Motor neuron (in vitro differentiated cells): ENCODE measurements around the gene PADI2. TPM values are rescaled to one million over a fixed set of nuclear protein-coding genes. Genes with fewer than 3 reads are reported as not detected.
A peak's percentile ranks its signal among the peaks of the same experiment; 100 is the strongest.

Source experiments
- ATAC-seq, 8 experiments: fragments of 200-7000 bp; cut with Tn5 transposase; replicated peaks in 6 of 8; 2 replicates each; pipeline ENCODE4 v1.8.0; 2021; ENCODE audit warnings: mild to moderate bottlenecking in 8 of 8, moderate library complexity in 8 of 8
- H3K27ac ChIP-seq, 2 donors: fragments of 250-450 bp; sonication (Bioruptor Pico); 2 replicates each; pipeline ENCODE4 v1.9.0; 2021; ENCODE audit warnings: antibody characterized with exemption in 2 of 2, mild to moderate bottlenecking in 2 of 2, moderate library complexity in 1 of 2
- H3K4me1 ChIP-seq, 2 donors: fragments of 250-450 bp; sonication (Bioruptor Pico); replicated peaks in 1 of 2; 2 replicates each; pipeline ENCODE4 v1.6.1; 2021; ENCODE audit warnings: antibody characterized with exemption in 2 of 2, mild to moderate bottlenecking in 2 of 2, moderate library complexity in 1 of 2
- H3K4me3 ChIP-seq, 5 donors: fragments of 250-450 bp; sonication (Bioruptor Pico); 2 replicates each; pipeline ENCODE4 v1.9.0; 2021; ENCODE audit warnings: antibody characterized with exemption in 5 of 5, mild to moderate bottlenecking in 5 of 5, moderate library complexity in 4 of 5
- WGBS, 10 experiments: fragments of 450-650 bp; shearing (Covaris generic); methylation state at CpG; one replicate each; pipeline ENCODE4 v1.0.0; 2022; 5-methylcytosine and 5-hydroxymethylcytosine counted together
- in situ Hi-C, 9 experiments: fragments of 400-800 bp; cut with MboI; loops; one replicate each; pipeline ENCODE4 v1.15.0; 2021; ENCODE audit warnings: low sequenced_read_pairs in 9 of 9, low pct_unique_long_range_greater_than_20kb in 2 of 9; ENCODE audit not compliant: unreplicated experiment in 9 of 9
- total RNA-seq, 8 experiments: library from RNA; unstranded; fragments of 300-600 nt; gene quantifications; 2 replicates each; pipeline versions ENCODE4 v1.2.3 to v1.2.4, GENCODE V29; 2022

PADI2 gene
- total RNA-seq, 8 experiments from 2014 or later, result 0.92 to 5.3 (median 2.0) TPM

DNA sequence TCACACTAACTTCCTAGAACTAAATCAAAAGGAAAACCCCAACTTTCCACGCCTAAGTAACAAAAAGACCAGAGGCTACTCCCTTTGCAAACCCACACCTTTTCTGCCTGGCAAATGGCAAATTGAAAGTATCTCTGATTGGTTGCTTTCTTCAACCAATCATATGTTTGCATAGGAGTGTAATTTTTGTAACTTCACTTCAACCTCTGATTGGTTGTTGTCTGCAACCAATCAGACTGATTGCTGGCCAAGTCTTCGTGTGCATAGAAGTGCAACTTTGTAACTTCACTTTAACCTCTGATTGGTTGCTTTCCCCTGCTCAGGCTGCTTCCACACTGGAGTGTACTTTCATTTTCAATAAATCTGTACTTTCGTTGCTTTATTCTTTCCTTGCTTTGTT lies 36.9 kb upstream of the PADI2 start:
- Histone ChIP-seq H3K27ac (no peak overlapping the region), H3K4me3 (no peak overlapping the region), H3K4me1 (no peaks in the 10 kb centered on the region)
- in situ Hi-C loops, result no loop called here
- WGBS, 10 experiments, result 6 to 72% (median 40%) methylated on average over 1 to 3 of the region's 3 CpGs; no CpG with 5 or more reads in 1 of the 10 experiments
- ATAC-seq, result peak in 3 of 8 experiments; percentile 33 to 89 (median 64)

DNA sequence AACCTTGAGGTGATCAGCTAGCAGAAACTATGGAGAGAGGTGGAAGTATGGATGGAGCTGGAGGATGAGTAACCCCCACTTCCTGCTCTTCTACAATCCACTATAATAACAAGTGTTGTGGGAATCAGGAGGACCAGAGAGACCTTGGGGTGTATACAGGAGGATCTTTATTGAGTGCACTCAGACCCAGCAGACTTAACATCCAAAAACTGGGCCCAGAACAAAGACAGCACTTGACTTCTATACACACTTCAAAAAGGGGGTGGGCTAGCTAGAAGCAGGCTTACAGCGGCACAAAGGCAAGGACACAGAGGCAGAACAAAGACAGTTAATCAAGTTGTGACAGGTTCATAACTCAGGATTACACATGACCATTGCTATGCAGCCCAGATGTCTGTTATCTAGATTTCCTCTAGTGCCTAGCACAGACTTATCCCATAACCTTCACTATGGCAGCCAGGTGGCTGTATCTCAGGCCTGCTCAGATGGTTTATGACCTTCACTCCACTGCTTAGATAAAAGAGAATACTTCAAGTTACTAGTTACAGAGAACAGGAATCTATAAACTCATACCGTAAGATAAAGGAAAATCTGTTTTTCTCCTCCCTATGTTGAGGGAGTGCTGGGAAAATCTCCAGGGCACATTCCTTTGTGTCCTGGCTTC lies 36.1 kb upstream of the PADI2 start:
- in situ Hi-C loops, result no loop called here
- H3K4me3 ChIP-seq, result no peak overlapping the region
- 15 to 92% (median 45%) methylated on average over 1 to 2 of the region's 2 CpGs; no CpG with 5 or more reads in 3 of the 10 experiments for WGBS, 10 experiments
- no peaks in the 10 kb centered on the region for H3K4me1 ChIP-seq
- no peak for ATAC-seq
- no peak overlapping the region for H3K27ac ChIP-seq

DNA sequence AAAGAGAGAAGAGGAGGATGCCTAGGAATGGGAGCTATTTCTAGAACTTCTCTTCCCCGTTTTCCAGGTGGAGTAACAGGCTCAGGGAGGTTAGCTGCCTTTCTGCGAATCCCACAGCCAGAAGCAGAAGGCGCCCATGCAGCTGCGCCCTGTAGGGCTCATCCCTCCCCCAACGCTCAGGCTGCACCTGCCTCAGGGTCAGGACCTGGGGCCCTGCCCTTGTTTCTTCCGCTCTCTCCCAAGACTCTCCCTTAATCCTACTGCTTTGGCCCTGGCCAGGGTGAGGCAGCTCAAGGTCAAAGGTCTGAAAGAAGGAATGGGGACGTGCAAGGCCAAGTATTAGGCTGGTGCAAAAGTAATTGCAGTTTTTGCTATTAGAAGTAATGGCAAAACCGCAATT lies 30.5 kb upstream of the PADI2 start:
- no peak for ATAC-seq
- no peaks in the 10 kb centered on the region for H3K4me1 ChIP-seq
- H3K4me3 ChIP-seq, result no peak overlapping the region
- in situ Hi-C loops, result no loop called here
- no peak overlapping the region for H3K27ac ChIP-seq
- WGBS, 10 experiments, result 26 to 80% (median 74%) methylated on average over 1 to 7 of the region's 8 CpGs; no CpG with 5 or more reads in 2 of the 10 experiments

DNA sequence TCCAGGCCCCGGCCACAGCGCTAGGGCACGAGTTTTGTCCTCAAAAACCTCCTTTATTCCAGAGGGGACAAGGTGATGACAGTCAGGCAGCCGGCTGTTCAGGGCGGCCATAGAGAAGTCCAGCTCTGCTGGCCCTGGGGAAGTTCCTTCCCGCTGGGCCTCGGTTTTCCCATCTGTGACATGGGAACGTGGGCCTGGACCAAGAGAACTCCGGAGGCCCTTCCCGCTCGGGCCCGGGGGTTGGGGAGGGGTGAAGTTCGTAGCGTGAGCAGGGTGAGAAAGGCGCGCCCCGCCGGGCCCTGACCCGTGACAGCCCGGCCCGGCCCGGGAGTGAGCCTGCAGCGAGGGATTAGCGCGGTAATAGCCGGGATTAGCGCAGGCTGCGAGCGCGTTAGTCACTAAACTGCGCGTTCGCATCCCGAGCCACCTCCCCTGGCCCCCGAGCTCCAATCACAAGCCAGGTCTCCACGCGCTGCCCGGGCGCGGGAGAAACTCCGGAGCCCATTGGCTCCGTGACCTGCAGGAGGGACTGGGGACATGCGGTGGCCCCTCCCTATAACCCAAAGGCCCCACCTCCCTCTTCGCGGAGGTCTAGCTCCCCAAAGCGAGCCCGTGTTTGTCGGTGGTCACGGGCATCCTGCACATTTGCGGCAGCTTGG lies 29.8 kb upstream of the PADI2 start:
- in situ Hi-C loops, result no loop called here
- WGBS, 10 experiments, result 40 to 100% (median 92%) methylated on average over 1 to 33 of the region's 50 CpGs
- Histone ChIP-seq H3K27ac (no peak overlapping the region), H3K4me3 (no peak overlapping the region), H3K4me1 (no peaks in the 10 kb centered on the region)
- no peak for ATAC-seq

DNA sequence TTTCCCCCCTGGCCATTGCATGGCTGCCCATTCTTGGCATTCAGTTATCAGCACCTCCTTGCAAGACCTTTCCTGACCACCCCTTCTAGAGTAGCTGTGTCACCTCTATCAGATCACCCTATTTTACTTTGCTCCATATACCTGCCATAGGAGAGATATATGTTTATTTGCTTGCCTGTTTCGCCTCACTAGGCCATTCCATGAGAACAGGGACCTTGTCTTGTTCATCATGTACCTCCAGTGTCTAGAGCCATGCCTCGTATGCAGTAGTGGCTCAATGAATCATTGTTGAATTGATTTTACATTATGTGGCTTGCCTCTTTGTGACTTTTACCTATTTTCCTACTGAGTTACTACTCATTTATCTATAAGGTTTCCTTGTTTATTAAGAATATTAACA lies 26.4 kb upstream of the PADI2 start:
- 41 to 89% (median 61%) methylated on average over 2 of the region's 2 CpGs; no CpG with 5 or more reads in 1 of the 10 experiments for WGBS, 10 experiments
- in situ Hi-C loops, result no loop called here
- no peaks in the 10 kb centered on the region for H3K4me1 ChIP-seq
- no peak overlapping the region for H3K4me3 ChIP-seq
- peak in 1 of 8 experiments; percentile 92 for ATAC-seq
- no peak overlapping the region for H3K27ac ChIP-seq

DNA sequence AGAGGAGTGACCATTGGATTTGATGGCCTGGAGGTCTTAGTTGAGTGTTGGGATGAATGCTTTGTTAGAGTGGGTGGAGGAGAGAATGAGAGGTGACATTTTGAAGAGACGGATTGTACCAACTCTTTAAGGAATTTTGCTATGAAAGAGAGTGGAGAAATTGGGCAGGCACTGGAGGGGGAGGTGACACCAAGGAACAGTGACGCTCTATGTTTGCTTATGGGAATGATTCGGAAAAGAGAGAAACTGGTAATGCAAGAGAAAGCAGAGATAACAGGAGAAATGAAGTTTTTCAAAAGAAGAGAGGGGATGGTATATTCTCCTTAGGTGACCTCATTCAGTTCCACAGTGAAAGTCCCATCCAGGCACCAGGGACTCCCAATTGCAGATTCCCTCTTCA lies 24.5 kb upstream of the PADI2 start:
- no peak for ATAC-seq
- no peak overlapping the region for H3K27ac ChIP-seq
- no peaks in the 10 kb centered on the region for H3K4me1 ChIP-seq
- in situ Hi-C loops, result no loop called here
- H3K4me3 ChIP-seq, result no peak overlapping the region
- WGBS, 10 experiments, result 60 to 100% (median 90%) methylated on average over 1 to 3 of the region's 3 CpGs

DNA sequence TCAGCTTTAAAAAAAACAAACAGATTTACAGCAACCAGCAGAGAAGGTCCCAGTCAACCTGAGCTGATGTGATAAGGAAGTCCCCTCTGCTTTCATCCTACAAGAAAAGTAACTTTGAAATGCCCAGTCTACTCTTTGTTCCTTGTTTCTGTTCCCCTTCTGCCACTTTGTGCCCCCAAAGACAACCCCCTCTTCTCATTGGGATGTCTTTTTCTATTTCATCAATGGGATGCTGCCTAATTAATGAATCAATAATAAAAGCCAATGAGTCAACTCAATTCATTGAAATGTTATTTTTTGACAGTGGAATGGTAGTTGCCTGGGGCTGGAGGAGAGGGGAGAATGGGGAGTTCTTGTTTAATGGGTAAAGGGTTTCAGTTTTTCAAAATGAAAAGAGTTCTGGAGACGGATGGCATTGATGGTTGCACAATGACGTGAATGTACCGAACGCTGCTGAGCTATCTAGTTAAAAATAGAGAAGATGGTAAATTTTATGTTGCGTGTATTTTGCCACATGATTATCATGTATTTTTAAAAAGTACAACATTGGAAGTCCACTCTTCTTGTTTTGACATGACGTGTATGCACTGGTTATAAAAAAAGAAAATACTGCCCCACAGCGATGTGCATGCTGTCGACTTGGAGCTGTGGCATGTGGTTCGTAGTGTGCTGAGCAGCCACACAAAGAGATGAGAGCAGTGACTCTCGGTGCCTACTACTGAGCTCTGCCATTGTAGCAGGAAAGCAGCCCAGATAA lies 22.4 kb upstream of the PADI2 start:
- Histone ChIP-seq H3K27ac (no peak overlapping the region), H3K4me3 (no peak overlapping the region), H3K4me1 (no peaks in the 10 kb centered on the region)
- in situ Hi-C loops, result no loop called here
- 61 to 90% (median 83%) methylated on average over 3 to 10 of the region's 10 CpGs for WGBS, 10 experiments
- no peak for ATAC-seq

DNA sequence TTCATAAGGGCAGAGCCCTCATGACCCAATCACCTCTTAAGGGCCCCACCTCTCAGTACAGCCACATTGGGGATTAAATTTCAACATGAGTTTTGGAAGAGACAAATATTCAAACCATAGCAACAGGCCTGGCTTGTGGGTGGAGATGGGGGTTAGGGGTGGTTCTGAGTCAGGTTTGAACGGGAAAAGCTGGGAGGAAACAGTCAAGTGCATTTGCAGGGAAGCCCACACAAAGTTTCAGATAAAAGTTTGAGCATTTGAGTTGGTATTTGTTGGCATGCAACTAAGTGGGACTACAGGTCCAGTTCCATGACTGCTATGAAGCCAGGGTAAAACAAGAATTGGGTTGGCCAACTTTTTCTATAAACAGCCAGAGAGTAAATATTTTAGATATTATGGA lies 21.0 kb upstream of the PADI2 start:
- no peak overlapping the region for H3K27ac ChIP-seq
- in situ Hi-C loops, result no loop called here
- peak in 3 of 8 experiments; percentile 26 to 97 (median 94) for ATAC-seq
- H3K4me1 ChIP-seq, result no peaks in the 10 kb centered on the region
- H3K4me3 ChIP-seq, result no peak overlapping the region
- 0 to 71% (median 50%) methylated on average over 1 of the region's 1 CpG; no CpG with 5 or more reads in 5 of the 10 experiments for WGBS, 10 experiments

DNA sequence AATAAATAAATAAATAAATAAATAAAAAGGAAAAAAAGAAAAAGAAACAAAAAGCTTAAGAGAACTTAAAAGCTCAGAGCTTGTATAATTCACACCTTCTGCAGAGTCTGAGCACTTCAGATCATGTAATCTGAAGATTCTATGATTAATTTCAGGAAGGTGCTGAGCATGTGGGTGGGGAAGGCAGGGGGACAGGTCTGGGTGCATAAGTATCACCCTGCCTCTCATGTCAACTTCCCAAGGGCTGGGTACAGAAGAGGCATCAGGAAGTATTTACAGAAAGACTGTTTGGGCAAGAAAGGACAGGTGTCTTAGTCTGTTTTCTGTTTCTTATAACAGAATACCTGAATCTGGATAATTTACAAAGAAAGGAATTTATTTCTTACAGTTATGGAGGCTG lies 20.4 kb upstream of the PADI2 start:
- in situ Hi-C loops, result loop anchor here in 1 of 9 experiments (10.0 kb wide), 1 partner anchor 95 kb away; no protein-coding TSS in a partner anchor
- ATAC-seq, result no peak
- no peak overlapping the region for H3K4me3 ChIP-seq
- no peak overlapping the region for H3K27ac ChIP-seq
- H3K4me1 ChIP-seq, result no peaks in the 10 kb centered on the region

DNA sequence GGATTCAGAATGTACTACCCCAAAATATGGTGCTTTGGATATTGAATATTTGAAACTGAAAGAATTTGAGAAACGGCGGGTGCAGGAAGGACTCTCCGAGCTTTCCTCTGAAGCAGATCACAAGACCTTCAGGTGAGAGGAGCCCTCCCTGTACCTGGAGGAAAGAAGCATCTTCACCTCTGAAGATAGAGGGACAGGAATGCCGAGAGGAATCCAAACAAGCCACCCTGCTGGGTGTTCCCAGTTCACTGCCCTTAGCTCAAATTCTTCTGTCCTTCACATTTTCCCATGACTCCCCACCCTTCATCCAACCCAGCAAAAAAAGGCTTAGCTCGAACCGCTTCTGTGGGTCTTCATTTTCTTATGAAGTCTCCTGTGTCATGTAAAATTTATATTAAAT lies 18.2 kb upstream of the PADI2 start:
- no peak for ATAC-seq
- Histone ChIP-seq H3K4me1 (no peaks in the 10 kb centered on the region), H3K4me3 (no peak overlapping the region), H3K27ac (no peak overlapping the region)
- in situ Hi-C loops, result loop anchor here in 1 of 9 experiments (10.0 kb wide), 1 partner anchor 97 kb away; no protein-coding TSS in a partner anchor
- 20 to 100% (median 62%) methylated on average over 1 to 6 of the region's 6 CpGs; no CpG with 5 or more reads in 1 of the 10 experiments for WGBS, 10 experiments

DNA sequence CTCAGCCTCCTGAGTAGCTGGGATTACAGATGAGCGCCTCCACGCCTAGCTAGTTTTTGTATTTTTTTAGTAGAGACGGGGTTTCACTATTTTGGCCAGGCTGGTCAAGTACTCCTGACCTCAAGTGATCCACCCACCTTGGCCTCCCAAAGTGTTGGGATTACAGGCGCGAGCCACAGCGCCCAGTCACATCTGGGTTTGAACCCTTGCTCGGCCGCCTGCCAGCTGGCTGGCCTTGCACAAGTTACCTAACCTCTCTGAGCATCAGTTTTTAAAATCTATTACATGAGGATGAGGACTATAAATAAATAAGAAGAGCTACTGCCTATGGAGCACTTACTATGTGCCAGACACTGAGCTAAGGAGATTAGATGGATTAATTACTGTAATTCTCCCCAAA lies 17.7 kb upstream of the PADI2 start:
- Histone ChIP-seq H3K27ac (no peak overlapping the region), H3K4me1 (no peaks in the 10 kb centered on the region), H3K4me3 (no peak overlapping the region)
- in situ Hi-C loops, result loop anchor here in 1 of 9 experiments (10.0 kb wide), 1 partner anchor 98 kb away; no protein-coding TSS in a partner anchor
- 63 to 96% (median 93%) methylated on average over 2 to 8 of the region's 8 CpGs; no CpG with 5 or more reads in 4 of the 10 experiments for WGBS, 10 experiments
- no peak for ATAC-seq

DNA sequence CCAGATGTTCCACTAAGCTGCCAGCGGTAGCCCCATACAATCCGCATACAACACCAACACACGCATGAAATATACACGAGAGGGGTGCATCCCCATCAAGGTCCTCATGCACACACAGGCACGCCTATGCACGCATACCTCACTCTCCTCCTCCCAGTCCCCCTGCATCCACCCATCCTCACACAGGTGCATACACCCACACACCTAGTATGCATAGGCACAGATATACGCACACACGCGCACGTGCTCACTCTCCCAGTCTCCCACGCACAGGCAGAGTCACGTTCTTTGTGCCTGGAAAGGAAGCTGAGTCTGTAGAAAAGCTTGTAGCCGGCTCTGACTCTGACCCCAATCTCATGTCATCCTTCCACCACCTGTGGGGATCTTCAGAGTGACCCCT lies 16.9 kb upstream of the PADI2 start:
- Histone ChIP-seq H3K4me3 (no peak overlapping the region), H3K27ac (no peak overlapping the region), H3K4me1 (no peaks in the 10 kb centered on the region)
- 39 to 100% (median 79%) methylated on average over 2 to 11 of the region's 13 CpGs; no CpG with 5 or more reads in 4 of the 10 experiments for WGBS, 10 experiments
- in situ Hi-C loops, result loop anchor here in 1 of 9 experiments (10.0 kb wide), 1 partner anchor 99 kb away; no protein-coding TSS in a partner anchor
- ATAC-seq, result no peak

DNA sequence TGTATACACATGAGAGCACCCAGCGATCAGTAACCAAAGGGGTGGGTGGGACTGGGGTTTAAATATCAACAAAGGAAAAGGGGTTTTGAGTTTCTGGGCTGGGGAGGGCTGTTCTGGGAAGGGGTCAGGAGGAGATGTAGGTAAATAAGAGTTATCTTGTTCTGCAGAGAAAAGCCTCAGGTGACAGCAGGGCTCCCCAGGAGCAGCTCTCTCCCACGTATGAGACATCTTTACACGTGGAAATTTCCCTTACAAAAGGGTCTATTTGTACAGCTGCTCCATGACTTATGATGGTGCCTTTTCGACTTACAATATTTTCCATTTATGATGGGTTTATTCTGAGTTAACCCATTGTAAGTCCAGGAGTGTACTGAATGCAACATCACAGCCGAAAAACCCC lies 16.3 kb upstream of the PADI2 start:
- in situ Hi-C loops, result loop anchor here in 1 of 9 experiments (10.0 kb wide), 1 partner anchor 99 kb away; no protein-coding TSS in a partner anchor
- no peak for ATAC-seq
- Histone ChIP-seq H3K4me3 (no peak overlapping the region), H3K4me1 (no peaks in the 10 kb centered on the region), H3K27ac (no peak overlapping the region)
- 0 to 100% (median 83%) methylated on average over 1 to 4 of the region's 5 CpGs; no CpG with 5 or more reads in 1 of the 10 experiments for WGBS, 10 experiments
